ENCODE data around the gene GPC6.

- TF ChIP-seq POLR2A (IDR thresholded peaks at IDR 0.05) = no peak
- no peak for TF ChIP-seq CTCF (IDR thresholded peaks at IDR 0.05)
These were observed 688.7 kb downstream of the GPC6 start for GRCh38 chr13:93915269-93915809.
